Measurements from ENCODE around the gene SMARCA2.

SMARCA2 gene

DNA sequence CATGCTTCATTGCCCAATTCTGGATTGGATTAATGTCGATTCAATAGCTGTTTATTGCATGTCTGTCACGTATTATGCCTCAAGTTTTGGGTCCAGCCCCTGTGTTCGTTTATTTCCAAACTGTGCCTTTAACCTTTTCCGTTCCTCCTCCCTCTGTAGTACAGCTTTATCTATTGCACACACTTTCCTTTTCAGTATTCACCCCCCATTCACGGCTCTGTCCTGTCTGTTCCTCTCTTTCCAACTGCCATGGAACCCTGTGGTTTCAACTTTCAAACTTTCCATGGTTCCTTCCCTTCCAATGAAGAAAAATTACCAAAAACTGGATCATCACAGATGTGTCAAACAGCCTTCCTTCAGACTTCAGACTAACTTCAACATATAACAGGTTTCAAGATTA is 17.1 kb downstream of the SMARCA2 start:
- no peak overlapping the region for H3K27ac ChIP-seq
- no peak for DNase-seq (ENCODE audit: low read depth, low spot score)

DNA sequence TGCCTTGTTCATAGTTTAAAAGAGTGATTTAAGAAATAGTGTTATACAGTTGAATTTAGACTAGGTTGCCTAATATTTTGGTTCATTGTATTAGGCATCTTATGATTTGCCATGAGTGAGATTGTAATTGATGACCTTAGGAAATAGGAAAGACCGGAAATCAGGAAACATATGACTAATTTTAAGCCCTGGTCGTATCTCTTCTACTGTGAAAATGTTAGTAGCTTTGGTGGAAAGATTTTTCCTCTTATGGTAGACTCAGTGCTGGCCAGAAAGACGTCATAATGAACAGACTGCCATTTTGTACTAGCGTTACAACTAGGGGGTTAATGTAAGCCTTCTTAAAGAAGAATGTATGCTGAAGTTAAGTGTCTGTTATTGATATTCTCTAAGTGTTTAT is 21.7 kb downstream of the SMARCA2 start:
- no peak for DNase-seq (ENCODE audit: low read depth, low spot score)
- H3K27ac ChIP-seq, result no peak overlapping the region

DNA sequence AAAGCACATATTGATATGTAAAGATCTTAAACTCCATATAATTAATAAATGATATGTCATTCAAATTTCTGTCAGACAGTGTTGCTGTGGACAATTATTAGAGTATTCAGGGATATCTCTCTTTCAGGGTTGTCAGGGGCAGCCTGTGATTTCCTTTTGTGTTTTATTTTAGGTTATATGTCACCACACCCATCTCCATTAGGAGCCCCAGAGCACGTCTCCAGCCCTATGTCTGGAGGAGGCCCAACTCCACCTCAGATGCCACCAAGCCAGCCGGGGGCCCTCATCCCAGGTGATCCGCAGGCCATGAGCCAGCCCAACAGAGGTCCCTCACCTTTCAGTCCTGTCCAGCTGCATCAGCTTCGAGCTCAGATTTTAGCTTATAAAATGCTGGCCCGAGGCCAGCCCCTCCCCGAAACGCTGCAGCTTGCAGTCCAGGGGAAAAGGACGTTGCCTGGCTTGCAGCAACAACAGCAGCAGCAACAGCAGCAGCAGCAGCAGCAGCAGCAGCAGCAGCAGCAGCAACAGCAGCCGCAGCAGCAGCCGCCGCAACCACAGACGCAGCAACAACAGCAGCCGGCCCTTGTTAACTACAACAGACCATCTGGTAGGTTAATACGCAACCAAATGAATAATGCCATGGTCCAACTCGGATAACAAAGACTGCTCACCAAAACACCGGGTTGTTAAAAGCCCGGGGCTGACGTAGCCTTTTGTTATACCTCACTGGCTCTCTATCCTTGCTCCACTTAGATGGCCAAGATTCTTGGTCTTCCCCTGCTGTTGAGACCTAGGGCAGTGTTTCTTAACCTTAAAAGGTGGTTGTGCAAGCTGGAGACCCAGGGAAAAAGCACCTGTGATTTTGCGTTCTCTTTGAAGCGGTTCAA is 24.4 kb downstream of the SMARCA2 start:
- no peak overlapping the region for H3K27ac ChIP-seq
- no peak for DNase-seq (ENCODE audit: low read depth, low spot score)

DNA sequence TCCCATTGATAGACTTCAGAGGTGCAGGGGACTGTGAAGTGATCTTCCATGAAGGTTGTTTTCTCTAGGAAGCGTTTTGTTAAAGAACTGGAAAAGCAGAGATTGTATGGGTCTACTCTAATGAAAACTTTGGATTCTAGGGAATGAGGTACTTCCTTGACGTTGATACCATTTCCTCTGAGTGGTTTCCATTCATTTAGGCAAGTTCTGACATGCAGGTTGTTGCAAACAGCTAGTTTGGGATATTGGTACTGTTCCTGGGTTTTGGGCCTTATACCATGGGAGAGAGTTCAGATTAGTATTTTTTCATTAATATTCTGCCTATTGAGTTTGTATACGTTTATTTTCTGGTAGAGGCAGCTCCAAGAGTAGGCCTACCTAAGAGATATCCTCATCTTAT is 25.7 kb downstream of the SMARCA2 start:
- H3K27ac ChIP-seq, result no peak overlapping the region
- DNase-seq (ENCODE audit: low read depth, low spot score), result no peak

DNA sequence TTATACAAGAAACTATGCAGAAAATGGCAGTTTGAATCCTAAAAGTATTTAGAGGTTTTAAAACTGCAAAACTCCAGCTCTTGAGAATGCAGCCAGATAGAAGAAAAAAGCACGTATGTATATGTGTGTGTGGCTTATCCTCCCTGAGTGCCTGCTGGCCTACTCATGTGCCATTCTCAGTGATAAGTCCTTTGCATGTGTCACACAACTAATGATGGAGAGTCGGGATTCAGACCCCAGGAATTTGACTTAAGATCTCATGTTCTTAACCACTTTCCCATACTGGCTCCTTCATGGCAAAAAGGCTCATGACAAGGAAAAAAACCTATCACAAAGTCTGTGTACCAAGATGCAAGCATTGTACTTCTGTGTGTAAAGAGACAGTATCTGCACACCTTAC is 26.6 kb downstream of the SMARCA2 start:
- no peak overlapping the region for H3K27ac ChIP-seq
- DNase-seq (ENCODE audit: low read depth, low spot score), result no peak

DNA sequence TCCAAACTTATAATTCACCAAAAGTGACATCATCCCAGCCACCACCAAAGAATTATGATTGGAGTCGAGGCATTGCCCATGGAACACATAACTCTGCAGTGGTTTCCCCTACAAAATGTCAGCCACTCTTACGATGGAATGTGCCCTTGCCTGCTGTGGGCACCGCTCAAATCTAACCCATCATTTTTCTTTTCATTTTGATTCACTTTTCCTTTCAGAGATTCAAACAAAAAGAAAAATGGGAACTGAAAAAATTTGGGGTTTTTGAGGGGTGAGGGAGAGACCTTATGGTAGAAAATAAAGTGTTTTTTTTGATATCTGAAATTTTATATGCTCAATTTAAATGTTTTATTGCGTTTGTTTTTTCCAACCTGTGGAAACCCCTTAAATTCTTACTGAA is 28.1 kb downstream of the SMARCA2 start:
- no peak overlapping the region for H3K27ac ChIP-seq
- no peak for DNase-seq (ENCODE audit: low read depth, low spot score)

DNA sequence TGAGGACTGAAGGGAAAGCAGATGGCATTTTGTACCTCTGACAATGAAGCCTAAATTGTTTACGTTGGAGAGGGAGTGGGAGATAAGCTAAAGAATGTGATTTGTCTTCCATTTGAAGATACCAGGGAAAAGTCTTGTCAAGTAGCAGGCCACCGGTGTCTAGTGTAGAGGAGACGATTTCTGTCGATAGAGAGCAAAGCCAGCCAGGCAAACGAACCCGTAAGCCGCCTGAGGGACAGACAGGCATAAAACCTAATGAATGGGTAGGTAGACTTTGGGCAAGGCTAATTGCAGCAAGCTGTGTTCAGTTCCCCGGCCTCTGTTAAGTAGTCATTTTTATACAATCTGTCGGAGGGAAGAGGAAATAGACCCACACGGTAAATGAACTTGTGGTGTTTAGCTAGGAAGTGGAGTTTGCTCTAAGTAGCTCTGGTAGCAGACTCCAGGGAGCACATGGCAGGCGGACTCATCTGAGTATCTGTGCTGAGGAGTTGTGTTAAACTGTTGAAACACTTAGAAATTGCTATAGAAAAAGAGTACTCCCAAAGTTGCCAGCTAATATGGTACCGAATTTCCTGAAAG is 28.8 kb downstream of the SMARCA2 start:
- DNase-seq (ENCODE audit: low read depth, low spot score), result no peak
- H3K27ac ChIP-seq, result no peak overlapping the region

DNA sequence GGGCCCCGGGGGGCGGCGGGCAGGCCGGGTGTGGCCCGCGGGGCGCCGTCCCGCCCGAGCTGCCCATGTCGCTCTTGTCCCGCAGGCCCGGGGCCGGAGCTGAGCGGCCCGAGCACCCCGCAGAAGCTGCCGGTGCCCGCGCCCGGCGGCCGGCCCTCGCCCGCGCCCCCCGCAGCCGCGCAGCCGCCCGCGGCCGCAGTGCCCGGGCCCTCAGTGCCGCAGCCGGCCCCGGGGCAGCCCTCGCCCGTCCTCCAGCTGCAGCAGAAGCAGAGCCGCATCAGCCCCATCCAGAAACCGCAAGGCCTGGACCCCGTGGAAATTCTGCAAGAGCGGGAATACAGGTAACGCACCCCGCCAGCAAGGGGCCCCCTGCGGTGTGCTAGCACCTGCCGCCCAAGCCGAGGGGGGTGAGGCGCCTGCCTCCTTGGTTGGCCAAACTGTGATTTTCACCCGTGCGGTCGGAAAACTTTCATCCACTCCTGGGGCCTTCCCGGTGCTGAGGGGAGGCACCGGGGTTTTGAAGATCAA is 32.1 kb downstream of the SMARCA2 start:
- DNase-seq (ENCODE audit: low read depth, low spot score), result no peak
- H3K27ac ChIP-seq, result no peak overlapping the region

DNA sequence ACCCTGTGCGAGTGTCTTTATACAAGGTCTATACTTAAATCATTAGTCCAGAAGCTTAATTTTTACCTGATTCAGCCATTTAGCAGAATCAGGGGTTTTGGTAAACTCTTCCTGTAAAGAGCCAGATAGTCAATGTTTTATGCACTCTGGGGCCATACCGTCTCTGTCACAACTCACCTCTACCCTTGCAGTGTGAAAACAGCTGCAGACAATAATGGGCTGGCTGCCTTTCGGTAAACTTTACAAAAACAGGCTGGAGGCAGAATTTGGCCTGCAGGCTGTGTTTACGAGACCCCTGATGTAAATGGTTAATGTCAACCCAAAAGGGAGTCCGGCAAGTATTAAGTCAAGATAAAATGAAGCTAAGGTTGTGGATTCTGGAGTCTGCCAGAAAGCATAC is 32.8 kb downstream of the SMARCA2 start:
- no peak for DNase-seq (ENCODE audit: low read depth, low spot score)
- H3K27ac ChIP-seq, result no peak overlapping the region

DNA sequence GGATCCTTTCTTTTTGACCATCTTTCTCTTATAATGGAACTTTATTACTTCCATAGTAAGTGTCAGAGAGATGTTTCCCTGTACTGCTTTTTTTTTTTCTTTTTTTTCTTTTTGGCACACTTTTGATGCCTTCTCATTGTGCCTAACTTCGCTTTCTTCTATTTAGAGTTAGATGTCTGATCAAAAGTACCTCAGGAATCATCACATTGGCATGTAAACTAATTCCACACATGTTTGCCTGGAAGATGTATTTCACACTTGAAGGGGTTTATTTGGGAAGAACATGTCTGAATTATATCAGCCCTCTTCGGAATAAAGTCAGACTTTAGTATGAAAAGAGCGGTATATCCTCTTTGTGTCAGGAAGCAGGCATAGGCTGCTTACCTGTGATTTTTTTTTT is 35.1 kb downstream of the SMARCA2 start:
- no peak for DNase-seq (ENCODE audit: low read depth, low spot score)
- no peak overlapping the region for H3K27ac ChIP-seq

DNA sequence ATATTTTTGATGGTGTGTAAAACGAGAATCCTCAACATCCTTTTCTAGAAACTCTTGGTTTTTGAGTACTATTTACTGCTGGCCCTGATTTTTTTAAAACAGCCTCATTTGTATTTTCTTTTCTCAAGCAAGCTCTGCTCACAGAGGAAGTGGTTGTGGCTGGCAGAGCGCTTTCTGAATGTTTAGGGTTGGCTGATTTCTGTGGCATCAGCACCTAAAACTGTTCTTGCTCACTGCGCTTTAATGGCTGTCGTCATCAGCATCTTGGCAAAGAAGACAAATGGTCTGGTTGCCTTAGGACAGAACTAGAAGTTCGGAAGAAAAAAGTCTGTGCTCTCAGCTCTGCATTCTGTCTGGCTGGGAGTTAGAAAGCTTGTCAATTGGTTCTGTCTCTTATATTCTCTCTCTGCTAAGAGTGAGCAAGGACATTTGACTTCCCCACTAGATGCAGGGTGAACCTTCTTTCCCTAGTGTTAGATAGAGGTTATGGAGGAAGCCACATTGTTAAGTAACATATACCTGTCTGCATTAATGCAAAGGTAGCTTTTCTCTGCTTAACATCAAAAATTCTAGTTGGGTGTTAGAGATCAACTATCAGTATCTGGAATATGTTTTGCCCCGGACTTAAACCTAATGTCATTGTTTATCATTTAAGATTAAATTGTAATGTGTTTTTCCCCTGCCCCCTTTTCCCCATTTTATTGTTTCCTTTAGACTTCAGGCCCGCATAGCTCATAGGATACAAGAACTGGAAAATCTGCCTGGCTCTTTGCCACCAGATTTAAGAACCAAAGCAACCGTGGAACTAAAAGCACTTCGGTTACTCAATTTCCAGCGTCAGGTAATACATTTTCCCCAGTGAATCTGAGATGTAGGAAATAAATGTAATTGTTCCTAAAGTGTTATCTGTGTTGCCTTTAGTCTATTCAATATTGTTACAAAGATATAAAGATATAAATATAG is 39.0 kb downstream of the SMARCA2 start:
- H3K27ac ChIP-seq, result no peak overlapping the region
- DNase-seq (ENCODE audit: low read depth, low spot score), result no peak

DNA sequence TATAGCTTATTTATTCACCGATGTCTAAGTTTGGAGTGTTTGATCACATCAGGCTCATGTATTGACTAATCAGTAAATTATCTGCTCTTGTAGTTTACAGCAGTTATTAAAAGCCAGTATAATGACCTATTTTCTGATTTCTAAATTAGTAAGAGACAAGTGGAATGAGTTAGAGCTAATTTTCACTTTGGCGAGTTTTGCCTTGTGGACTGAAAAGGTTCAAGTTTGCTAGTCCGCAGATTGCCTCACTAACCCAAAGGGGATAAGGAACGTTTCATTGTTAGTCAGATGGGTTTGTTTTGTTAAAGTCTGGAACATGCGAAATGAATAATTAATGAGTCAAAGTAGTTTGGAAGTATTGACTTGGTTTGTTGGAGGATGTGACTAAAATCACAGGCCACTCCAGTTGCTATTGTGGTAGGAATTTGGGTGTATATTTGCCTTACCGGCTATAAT is 40.1 kb downstream of the SMARCA2 start:
- H3K27ac ChIP-seq, result peak overlapping the region; percentile 30
- DNase-seq (ENCODE audit: low read depth, low spot score), result peak; percentile 6

DNA sequence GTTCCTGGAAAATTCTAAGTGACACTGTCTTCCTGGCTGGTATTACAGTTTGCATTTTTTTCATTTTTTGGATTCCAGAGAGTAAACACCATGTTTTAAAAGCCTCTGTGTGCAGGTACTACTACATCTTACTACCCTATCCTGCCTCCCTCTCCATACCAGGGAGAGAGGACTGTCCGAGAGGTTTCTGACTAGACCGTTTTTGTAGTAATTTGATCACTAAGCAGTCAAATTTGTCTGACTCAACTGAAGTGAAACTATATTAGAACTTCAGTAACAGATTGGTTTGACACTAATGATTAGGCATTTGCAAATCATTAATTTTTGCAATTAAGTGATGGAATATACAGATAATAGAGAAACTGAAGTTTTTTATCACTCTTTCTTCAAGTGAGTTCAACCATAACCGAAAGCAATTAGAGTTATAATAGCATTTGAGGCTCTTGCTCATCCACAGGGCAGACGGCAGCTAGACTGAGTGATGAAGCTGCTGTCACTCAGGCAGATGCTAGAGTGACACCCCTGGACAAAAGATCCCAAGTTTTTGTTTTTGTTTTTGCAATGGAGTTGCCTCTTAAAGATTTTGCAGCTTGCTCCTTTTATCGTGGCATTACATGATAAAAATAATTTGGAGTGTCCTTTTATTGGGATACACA is 44.3 kb downstream of the SMARCA2 start:
- no peak for DNase-seq (ENCODE audit: low read depth, low spot score)
- H3K27ac ChIP-seq, result no peak overlapping the region

DNA sequence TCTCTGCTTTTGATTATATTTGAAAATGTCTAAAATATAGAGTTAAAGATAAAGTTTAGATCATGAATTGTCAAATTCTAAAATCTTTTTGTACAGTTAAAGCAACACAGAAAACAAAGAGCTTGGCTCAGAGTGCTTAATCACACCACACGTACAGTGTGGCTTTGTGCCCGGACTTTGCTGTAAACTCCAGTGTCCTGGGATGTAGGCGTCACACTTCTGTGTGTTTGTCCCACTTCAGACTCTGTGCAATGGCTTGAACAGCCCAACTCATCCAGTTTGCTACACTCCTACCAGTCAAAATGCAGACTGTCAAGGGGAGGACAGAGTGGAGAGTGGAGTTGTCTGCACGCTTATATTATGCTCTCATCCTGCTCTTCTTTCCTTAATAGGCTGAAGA is 45.3 kb downstream of the SMARCA2 start:
- DNase-seq (ENCODE audit: low read depth, low spot score), result no peak
- H3K27ac ChIP-seq, result no peak overlapping the region

DNA sequence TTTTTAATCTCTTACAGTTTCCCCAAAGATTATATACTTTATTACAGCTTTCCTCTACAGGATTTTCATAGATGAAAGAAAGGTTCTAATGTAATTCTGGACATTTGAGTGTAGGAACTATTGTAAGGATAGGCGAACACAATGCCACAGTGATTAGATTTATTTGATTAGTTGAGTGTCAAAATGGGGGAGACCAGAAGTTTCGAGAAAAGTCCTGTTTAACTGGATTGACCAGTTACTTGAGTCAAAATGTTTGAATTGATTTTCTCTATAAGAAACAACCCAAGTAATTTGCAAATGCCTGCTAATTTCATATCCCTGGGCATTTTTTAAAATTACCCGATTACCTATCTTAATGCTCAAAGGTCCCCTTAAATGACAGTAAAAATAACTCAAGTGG is 50.6 kb downstream of the SMARCA2 start:
- DNase-seq (ENCODE audit: low read depth, low spot score), result no peak
- peak overlapping the region; percentile 29 for H3K27ac ChIP-seq

DNA sequence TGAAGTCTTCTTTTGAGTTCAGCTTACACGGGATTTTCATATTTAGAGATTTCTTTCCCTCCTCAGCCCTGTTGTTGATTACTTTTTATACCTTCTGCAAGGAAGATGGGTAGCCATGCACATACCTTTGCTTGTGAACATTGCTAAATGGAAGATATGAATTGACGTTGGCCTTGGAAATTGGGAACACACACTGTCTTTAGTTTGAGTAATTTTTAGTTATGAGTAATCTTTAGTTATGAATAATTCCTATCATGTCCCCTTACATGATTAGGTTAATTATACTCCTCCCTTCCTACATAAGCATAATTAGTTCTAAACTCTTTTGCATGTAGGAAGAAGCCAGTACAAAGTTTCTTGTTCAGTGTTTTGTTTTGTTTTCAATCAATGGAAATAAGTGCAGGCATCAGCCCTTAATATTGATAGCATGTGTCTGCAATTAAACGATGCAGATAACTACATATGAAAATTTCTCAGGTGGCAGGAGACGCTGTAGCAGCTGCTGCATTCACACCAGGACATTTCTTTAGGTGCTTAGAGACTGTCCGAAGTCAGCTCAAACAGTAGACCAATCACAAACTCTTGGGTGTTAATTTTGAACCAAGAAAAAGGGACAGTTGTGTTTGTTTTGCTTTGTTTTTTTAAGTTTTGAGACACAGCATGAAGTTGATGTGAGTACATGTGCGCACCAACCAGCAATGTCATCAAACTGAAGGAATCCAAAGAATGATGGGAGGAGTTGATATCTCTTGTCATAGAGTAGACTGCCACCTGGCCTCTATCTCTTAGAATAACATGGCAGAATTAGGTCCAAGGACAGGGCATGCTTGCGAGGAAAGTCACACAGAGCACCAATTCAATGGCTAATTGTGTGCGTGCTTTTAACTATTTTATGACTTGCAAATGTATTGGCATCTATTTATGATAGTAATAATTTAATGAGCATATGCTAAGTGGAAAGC is 51.4 kb downstream of the SMARCA2 start:
- no peak for DNase-seq (ENCODE audit: low read depth, low spot score)
- H3K27ac ChIP-seq, result no peak overlapping the region

DNA sequence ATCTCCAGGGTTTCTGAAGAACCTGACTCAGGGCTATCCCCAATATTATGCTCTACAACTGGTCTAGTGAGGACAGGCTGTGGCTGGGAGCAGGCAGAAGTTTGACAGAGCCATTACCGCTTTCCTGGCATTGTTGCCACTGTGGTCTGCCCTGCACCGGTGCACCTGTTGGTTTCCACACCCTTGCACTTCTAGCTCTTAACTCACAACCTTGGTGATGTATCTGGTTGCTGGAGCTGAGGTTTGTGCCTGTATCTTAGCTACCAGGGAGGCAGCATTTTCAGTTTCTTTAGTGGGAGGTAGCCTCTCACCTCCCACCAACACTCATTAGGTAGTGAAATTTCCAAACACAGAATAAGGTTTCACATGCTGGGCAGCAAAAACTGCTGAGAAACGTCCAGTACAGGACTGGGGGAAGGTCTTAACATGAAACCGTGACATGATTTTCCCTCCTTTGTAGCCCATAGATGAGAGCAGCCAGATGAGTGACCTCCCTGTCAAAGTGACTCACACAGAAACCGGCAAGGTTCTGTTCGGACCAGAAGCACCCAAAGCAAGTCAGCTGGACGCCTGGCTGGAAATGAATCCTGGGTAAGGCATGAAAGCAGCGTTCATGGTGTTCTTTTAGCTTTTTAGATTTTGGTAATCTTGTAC is 57.7 kb downstream of the SMARCA2 start:
- H3K27ac ChIP-seq, result no peak overlapping the region

DNA sequence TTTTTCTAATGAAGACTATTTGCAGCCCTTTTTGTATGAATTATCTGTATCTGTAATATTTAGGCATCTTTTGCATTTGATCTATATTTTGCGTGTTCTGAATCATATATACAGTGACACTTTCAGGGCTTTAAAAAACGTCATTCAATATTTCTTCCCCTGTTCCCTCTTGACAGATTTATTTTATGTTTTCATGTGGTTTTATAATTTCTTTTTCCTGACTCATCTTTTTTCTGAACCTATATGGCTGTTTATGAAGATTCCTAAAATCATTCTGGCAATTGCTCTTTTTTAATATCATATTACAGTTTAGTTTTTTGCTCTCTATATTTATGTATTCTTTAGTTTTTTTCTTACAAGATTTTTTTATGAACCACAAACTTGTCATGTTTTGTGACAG is 67.6 kb downstream of the SMARCA2 start:
- no peak for DNase-seq (ENCODE audit: low read depth, low spot score)
- no peak overlapping the region for H3K27ac ChIP-seq

More for the DNA sequence above, 57.7 kb downstream of the SMARCA2 start:
- DNase-seq (ENCODE audit: low read depth, low spot score), result no peak

All from epithelial cell of prostate (primary cell).